Spleen (tissue), 7 donors: Measurements from ENCODE around the gene AKNAD1.

Experiments used
- POLR2AphosphoS5 ChIP-seq, 3 donors: sonication (generic); formaldehyde crosslinking; IDR thresholded peaks; one replicate each; pipeline ENCODE4 v1.5.1; 2017; ENCODE audit warnings: antibody characterized with exemption in 3 of 3
- TF ChIP-seq, protein P1 (sequence below), 11 experiments: fragments of 200-600 bp in 7 of 11; fragments of 450-650 bp in 4 of 11; sonication (generic) in 4 of 11; IDR thresholded peaks in 8 of 11; conservative IDR thresholded peaks in 3 of 11; 1 replicate in 7 of 11; 2 replicates in 4 of 11; pipeline versions ENCODE4 v1.4.0 to v1.8.0; 2016 to 2021; ENCODE audit warnings: antibody characterized with exemption in 11 of 11, inconsistent platforms in 4 of 11, mild to moderate bottlenecking in 1 of 11
- donor health status: DM: no; HTN: no; CAD: no; lungs with moderate emphysema.
- donor health status: DM: no; HTN: no; CAD: no.
- donor health status: DM: no; HTN: no; CAD: no.

DNA sequence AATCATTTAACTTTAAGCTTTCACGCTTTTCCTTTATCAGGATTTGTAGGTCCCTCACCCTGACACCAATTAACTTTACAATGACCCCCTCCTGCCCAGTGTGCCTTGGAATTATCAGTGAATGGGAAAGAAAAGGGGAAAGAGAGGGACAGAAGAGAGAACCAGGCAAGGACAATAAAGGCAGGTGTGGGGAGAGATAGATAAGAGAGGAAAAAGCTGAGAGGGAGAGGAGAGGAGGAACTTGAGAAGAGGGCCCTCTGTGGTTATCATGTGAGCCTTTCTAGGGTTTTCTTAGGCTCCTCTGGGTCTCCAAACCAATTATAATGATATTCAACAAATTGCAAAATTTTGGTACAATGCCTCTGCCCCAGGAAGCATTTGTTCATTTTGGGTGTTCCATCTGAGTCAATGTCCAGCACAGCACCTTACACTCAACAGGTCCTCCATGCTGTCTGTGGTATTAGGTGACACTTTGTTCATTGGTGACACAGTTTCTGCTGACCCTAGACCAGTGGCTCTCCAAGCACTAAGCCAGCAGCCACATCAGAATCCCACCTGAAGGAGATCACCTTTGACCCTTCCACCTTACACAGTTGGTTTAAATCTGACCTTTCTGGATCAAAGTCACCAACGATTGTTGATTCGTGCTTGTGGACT, 14.2 kb downstream of the AKNAD1 start:
- TF ChIP-seq, protein P1, sequence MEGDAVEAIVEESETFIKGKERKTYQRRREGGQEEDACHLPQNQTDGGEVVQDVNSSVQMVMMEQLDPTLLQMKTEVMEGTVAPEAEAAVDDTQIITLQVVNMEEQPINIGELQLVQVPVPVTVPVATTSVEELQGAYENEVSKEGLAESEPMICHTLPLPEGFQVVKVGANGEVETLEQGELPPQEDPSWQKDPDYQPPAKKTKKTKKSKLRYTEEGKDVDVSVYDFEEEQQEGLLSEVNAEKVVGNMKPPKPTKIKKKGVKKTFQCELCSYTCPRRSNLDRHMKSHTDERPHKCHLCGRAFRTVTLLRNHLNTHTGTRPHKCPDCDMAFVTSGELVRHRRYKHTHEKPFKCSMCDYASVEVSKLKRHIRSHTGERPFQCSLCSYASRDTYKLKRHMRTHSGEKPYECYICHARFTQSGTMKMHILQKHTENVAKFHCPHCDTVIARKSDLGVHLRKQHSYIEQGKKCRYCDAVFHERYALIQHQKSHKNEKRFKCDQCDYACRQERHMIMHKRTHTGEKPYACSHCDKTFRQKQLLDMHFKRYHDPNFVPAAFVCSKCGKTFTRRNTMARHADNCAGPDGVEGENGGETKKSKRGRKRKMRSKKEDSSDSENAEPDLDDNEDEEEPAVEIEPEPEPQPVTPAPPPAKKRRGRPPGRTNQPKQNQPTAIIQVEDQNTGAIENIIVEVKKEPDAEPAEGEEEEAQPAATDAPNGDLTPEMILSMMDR (IDR thresholded peaks at IDR 0.05 in 8 of 11, conservative IDR thresholded peaks at IDR 0.05 in 3 of 11), result no peak
- TF ChIP-seq POLR2AphosphoS5 (IDR thresholded peaks at IDR 0.05), result no peak
